ENCODE measurements around the gene LCN9.

LCN9 gene

GRCh38 chr9:135673941-135674340, 10.8 kb downstream of the LCN9 start:
- DNase-seq (ENCODE audit: low read depth): no peak
- no peak for TF ChIP-seq CTCF (IDR thresholded peaks at IDR 0.05; ENCODE audit: low read length, missing control alignments)
- no peak overlapping the region for H3K4me3 ChIP-seq (replicated peaks; ENCODE audit: low read depth, low read length)

- no peak for DNase-seq (ENCODE audit: low read depth)
Observed at GRCh38 chr9:135674977-135675376, 11.9 kb downstream of the LCN9 start.

GRCh38 chr9:135676891-135677290, 13.8 kb downstream of the LCN9 start:
- no peak for DNase-seq (ENCODE audit: low read depth)
- H3K4me3 ChIP-seq (replicated peaks; ENCODE audit: low read depth, low read length): no peak overlapping the region
- no peak for TF ChIP-seq CTCF (IDR thresholded peaks at IDR 0.05; ENCODE audit: low read length, missing control alignments)

More at GRCh38 chr9:135674977-135675376, 11.9 kb downstream of the LCN9 start:
- no peak for TF ChIP-seq CTCF (IDR thresholded peaks at IDR 0.05; ENCODE audit: low read length, missing control alignments)
- no peak overlapping the region for H3K4me3 ChIP-seq (replicated peaks; ENCODE audit: low read depth, low read length)

GRCh38 chr9:135677641-135678168, 14.6 kb downstream of the LCN9 start:
- no peak for DNase-seq (ENCODE audit: low read depth)
- H3K4me3 ChIP-seq (replicated peaks; ENCODE audit: low read depth, low read length): no peak overlapping the region
- TF ChIP-seq CTCF (IDR thresholded peaks at IDR 0.05; ENCODE audit: low read length, missing control alignments): no peak

- H3K4me3 ChIP-seq (replicated peaks; ENCODE audit: low read depth, low read length): no peak overlapping the region
- DNase-seq (ENCODE audit: low read depth): no peak
- no peak for TF ChIP-seq CTCF (IDR thresholded peaks at IDR 0.05; ENCODE audit: low read length, missing control alignments)
Observed at GRCh38 chr9:135678236-135679017, 15.3 kb downstream of the LCN9 start.

- no peak for DNase-seq (ENCODE audit: low read depth)
- no peak overlapping the region for H3K4me3 ChIP-seq (replicated peaks; ENCODE audit: low read depth, low read length)
- no peak for TF ChIP-seq CTCF (IDR thresholded peaks at IDR 0.05; ENCODE audit: low read length, missing control alignments)
Observed at GRCh38 chr9:135680056-135680455, 16.9 kb downstream of the LCN9 start.

GRCh38 chr9:135681161-135681560, 18.1 kb downstream of the LCN9 start:
- no peak for DNase-seq (ENCODE audit: low read depth)
- H3K4me3 ChIP-seq (replicated peaks; ENCODE audit: low read depth, low read length): no peak overlapping the region
- TF ChIP-seq CTCF (IDR thresholded peaks at IDR 0.05; ENCODE audit: low read length, missing control alignments): no peak
